ENCODE measurements around the gene PCDH7. TPM values are rescaled to one million over a fixed set of nuclear protein-coding genes. Genes with fewer than 3 reads are reported as not detected.

PCDH7 gene
- total RNA-seq, 2 donors from 2014 or later, result 4.7 to 18.0 TPM

DNA sequence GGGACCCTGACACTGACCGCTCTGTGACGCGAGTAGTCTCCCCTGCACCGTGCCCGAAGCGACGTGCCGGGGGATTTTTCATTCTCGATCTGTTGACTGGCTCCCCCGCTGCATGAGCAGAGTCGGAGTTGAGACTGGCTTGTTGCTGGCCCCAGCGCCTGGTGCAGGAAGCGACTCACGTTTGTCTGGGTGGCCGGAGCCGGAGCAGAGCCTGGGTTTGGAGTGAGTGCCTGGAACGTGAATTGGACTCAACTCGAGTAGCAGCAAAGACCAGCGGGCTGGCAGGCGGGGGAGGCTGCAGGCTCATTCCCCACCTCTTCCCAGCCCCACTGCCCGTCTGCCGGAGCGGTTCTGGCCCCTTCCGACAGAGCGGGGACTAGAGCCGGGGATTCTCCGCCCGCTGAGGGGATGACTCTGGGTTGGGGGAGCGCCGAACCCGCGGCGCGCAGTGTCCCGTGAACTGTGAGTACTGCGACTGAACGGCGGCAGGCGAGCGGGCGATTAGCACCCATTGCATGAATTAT is 554 bp downstream of the PCDH7 start:
- peaks cover 53% of the 10 kb centered on the region for H3K27me3 ChIP-seq
- no peaks in the 10 kb centered on the region for H3K9me3 ChIP-seq
- intact Hi-C loops (cut with DNase I), result no loop called here
- peak overlapping the region; percentile 62 for H3K27ac ChIP-seq
- TF ChIP-seq, protein P1, sequence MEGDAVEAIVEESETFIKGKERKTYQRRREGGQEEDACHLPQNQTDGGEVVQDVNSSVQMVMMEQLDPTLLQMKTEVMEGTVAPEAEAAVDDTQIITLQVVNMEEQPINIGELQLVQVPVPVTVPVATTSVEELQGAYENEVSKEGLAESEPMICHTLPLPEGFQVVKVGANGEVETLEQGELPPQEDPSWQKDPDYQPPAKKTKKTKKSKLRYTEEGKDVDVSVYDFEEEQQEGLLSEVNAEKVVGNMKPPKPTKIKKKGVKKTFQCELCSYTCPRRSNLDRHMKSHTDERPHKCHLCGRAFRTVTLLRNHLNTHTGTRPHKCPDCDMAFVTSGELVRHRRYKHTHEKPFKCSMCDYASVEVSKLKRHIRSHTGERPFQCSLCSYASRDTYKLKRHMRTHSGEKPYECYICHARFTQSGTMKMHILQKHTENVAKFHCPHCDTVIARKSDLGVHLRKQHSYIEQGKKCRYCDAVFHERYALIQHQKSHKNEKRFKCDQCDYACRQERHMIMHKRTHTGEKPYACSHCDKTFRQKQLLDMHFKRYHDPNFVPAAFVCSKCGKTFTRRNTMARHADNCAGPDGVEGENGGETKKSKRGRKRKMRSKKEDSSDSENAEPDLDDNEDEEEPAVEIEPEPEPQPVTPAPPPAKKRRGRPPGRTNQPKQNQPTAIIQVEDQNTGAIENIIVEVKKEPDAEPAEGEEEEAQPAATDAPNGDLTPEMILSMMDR (IDR thresholded peaks at IDR 0.05), result no peak
- peak overlapping the region; percentile 29 to 63 for H3K9ac ChIP-seq (ENCODE audit: low read depth in 2 of 2, low read length in 2 of 2)
- peak; percentile 24 for DNase-seq
- peak overlapping the region; percentile 32 for H3K4me3 ChIP-seq
- H3K36me3 ChIP-seq, result no peaks in the 10 kb centered on the region
- peaks cover 5% of the 10 kb centered on the region for H3K4me1 ChIP-seq

DNA sequence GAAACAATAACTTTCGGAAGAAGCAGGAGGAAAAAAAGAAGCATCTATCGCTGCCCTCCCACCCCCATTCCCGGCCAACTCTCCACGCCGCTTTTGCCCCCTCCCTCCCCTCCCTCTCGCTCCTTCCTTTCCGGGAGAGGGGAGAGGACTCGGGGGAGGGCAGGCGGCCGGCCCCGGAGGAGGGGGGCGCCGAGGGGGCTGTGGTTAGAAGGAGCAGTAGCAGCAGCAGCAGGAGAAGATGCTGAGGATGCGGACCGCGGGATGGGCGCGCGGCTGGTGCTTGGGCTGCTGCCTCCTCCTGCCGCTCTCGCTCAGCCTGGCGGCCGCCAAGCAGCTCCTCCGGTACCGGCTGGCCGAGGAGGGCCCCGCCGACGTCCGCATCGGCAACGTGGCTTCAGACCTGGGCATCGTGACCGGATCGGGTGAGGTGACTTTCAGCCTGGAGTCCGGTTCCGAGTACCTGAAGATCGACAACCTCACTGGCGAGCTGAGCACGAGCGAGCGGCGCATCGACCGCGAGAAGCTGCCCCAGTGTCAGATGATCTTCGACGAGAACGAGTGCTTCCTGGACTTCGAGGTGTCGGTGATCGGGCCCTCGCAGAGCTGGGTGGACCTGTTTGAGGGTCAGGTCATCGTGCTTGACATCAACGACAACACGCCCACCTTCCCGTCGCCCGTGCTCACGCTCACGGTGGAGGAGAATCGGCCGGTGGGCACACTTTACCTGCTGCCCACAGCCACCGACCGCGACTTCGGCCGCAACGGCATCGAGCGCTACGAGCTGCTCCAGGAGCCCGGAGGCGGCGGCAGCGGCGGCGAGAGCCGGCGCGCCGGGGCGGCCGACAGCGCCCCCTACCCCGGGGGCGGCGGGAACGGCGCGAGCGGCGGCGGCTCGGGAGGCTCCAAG is 1.3 kb downstream of the PCDH7 start:
- H3K9me3 ChIP-seq, result no peaks in the 10 kb centered on the region
- no peaks in the 10 kb centered on the region for H3K36me3 ChIP-seq
- intact Hi-C loops (cut with DNase I), result no loop called here
- DNase-seq, result peak; percentile 22
- peak overlapping the region in 1 of 2 donors; percentile 29 for H3K9ac ChIP-seq (ENCODE audit: low read depth in 2 of 2, low read length in 2 of 2)
- peak overlapping the region; percentile 32 for H3K4me3 ChIP-seq
- TF ChIP-seq, protein P1 (IDR thresholded peaks at IDR 0.05), result no peak
- H3K4me1 ChIP-seq, result peaks cover 5% of the 10 kb centered on the region
- peak overlapping the region; percentile 62 for H3K27ac ChIP-seq
- peaks cover 53% of the 10 kb centered on the region for H3K27me3 ChIP-seq

DNA sequence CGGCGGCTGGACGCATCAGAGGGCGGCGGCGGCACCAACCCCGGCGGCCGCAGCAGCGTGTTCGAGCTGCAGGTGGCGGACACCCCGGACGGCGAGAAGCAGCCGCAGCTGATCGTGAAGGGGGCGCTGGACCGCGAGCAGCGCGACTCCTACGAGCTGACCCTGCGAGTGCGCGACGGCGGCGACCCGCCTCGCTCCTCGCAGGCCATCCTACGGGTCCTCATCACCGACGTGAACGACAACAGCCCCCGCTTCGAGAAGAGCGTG is 1.9 kb downstream of the PCDH7 start:
- H3K27ac ChIP-seq, result no peak overlapping the region
- peak overlapping the region; percentile 32 for H3K4me3 ChIP-seq
- H3K9ac ChIP-seq (ENCODE audit: low read depth in 2 of 2, low read length in 2 of 2), result no peak overlapping the region
- H3K27me3 ChIP-seq, result peaks cover 53% of the 10 kb centered on the region
- no peaks in the 10 kb centered on the region for H3K36me3 ChIP-seq
- intact Hi-C loops (cut with DNase I), result no loop called here
- DNase-seq, result no peak
- TF ChIP-seq, protein P1 (IDR thresholded peaks at IDR 0.05), result no peak
- H3K9me3 ChIP-seq, result no peaks in the 10 kb centered on the region
- peaks cover 5% of the 10 kb centered on the region for H3K4me1 ChIP-seq

DNA sequence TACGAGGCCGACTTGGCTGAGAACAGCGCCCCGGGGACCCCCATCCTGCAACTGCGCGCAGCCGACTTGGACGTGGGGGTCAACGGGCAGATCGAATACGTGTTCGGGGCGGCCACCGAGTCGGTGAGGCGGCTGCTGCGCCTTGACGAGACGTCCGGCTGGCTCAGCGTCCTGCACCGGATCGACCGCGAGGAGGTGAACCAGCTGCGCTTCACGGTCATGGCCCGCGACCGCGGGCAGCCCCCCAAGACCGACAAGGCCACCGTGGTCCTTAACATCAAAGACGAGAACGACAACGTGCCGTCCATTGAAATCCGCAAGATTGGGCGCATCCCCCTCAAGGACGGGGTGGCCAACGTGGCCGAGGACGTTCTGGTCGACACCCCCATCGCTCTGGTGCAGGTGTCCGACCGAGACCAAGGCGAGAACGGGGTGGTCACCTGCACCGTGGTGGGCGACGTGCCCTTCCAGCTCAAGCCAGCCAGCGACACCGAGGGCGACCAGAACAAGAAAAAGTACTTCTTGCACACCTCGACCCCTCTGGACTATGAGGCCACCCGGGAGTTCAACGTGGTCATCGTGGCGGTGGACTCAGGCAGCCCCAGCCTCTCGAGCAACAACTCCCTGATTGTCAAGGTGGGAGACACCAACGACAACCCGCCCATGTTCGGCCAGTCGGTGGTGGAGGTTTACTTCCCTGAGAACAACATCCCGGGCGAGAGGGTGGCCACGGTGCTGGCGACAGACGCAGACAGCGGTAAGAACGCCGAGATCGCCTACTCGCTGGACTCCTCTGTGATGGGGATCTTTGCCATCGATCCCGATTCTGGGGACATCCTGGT is 2.4 kb downstream of the PCDH7 start:
- intact Hi-C loops (cut with DNase I), result no loop called here

More for the DNA sequence above, 2.4 kb downstream of the PCDH7 start:
- Histone ChIP-seq H3K9ac (ENCODE audit: low read depth in 2 of 2, low read length in 2 of 2) (no peak overlapping the region), H3K27ac (no peak overlapping the region), H3K4me3 (peak overlapping the region; percentile 32), H3K4me1 (peaks cover 4% of the 10 kb centered on the region), H3K27me3 (peaks cover 47% of the 10 kb centered on the region), H3K9me3 (no peaks in the 10 kb centered on the region), H3K36me3 (no peaks in the 10 kb centered on the region)
- TF ChIP-seq, protein P1 (IDR thresholded peaks at IDR 0.05), result no peak
- DNase-seq, result peak; percentile 16
